Measurements from ENCODE around the gene GSG1.

DNA sequence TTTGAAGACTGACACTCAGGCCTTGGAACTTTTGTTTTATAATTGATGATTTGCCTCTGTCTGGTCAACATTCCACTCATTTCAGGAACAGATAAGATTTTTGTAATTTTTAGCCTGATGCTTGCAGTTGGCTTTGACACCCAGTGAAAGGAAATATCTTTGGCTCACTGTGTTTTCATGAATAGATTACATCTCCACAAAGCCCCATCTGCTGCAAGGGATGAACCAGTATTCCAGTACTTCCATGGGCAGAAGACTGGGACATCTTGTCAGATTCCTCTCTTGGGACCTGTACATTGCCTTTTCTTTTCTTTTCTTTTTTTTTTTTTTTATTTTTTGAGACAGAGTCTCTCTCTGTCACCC, 28.4 kb downstream of the GSG1 start:
- TF ChIP-seq NFIC (IDR thresholded peaks at IDR 0.05), result no peak
- TF ChIP-seq, protein P1, sequence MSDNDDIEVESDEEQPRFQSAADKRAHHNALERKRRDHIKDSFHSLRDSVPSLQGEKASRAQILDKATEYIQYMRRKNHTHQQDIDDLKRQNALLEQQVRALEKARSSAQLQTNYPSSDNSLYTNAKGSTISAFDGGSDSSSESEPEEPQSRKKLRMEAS (IDR thresholded peaks at IDR 0.05), result no peak
- TF ChIP-seq CREB1 (IDR thresholded peaks at IDR 0.05; ENCODE audit: low read depth), result no peak
- no peak for TF ChIP-seq TAF1 (IDR thresholded peaks at IDR 0.05; ENCODE audit: low read depth)
- no peak for TF ChIP-seq TCF12 (IDR thresholded peaks at IDR 0.05; ENCODE audit: low read depth)
- TF ChIP-seq EP300 (IDR thresholded peaks at IDR 0.05; ENCODE audit: borderline replicate concordance), result no peak
- TF ChIP-seq YY1 (IDR thresholded peaks at IDR 0.05; ENCODE audit: low read depth), result no peak
- no peak for TF ChIP-seq RAD21 (IDR thresholded peaks at IDR 0.05; ENCODE audit: low read depth)
- TF ChIP-seq, protein P2, sequence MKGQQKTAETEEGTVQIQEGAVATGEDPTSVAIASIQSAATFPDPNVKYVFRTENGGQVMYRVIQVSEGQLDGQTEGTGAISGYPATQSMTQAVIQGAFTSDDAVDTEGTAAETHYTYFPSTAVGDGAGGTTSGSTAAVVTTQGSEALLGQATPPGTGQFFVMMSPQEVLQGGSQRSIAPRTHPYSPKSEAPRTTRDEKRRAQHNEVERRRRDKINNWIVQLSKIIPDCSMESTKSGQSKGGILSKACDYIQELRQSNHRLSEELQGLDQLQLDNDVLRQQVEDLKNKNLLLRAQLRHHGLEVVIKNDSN (IDR thresholded peaks at IDR 0.05), result no peak
- no peak for TF ChIP-seq TEAD4 (IDR thresholded peaks at IDR 0.05)
- TF ChIP-seq, protein P3, sequence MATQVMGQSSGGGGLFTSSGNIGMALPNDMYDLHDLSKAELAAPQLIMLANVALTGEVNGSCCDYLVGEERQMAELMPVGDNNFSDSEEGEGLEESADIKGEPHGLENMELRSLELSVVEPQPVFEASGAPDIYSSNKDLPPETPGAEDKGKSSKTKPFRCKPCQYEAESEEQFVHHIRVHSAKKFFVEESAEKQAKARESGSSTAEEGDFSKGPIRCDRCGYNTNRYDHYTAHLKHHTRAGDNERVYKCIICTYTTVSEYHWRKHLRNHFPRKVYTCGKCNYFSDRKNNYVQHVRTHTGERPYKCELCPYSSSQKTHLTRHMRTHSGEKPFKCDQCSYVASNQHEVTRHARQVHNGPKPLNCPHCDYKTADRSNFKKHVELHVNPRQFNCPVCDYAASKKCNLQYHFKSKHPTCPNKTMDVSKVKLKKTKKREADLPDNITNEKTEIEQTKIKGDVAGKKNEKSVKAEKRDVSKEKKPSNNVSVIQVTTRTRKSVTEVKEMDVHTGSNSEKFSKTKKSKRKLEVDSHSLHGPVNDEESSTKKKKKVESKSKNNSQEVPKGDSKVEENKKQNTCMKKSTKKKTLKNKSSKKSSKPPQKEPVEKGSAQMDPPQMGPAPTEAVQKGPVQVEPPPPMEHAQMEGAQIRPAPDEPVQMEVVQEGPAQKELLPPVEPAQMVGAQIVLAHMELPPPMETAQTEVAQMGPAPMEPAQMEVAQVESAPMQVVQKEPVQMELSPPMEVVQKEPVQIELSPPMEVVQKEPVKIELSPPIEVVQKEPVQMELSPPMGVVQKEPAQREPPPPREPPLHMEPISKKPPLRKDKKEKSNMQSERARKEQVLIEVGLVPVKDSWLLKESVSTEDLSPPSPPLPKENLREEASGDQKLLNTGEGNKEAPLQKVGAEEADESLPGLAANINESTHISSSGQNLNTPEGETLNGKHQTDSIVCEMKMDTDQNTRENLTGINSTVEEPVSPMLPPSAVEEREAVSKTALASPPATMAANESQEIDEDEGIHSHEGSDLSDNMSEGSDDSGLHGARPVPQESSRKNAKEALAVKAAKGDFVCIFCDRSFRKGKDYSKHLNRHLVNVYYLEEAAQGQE (IDR thresholded peaks at IDR 0.05; ENCODE audit: low read depth), result no peak
- no peak for TF ChIP-seq FOXM1 (IDR thresholded peaks at IDR 0.05; ENCODE audit: borderline replicate concordance, low read depth)
- TF ChIP-seq CEBPB (IDR thresholded peaks at IDR 0.05), result no peak
